CD4-positive, alpha-beta T cell (primary cell): ENCODE results near the gene CPNE1. TPM values are rescaled to one million over a fixed set of nuclear protein-coding genes. Genes with fewer than 3 reads are reported as not detected.

Source experiments
- ATAC-seq: fragments of 200-7000 bp; cut with Tn5 transposase; one replicate; pipeline ENCODE4 v1.10.0; 2022; ENCODE audit warnings: mild to moderate bottlenecking; ENCODE audit not compliant: poor library complexity
- CTCF ChIA-PET: fragments of 350-600 bp; sonication (Branson Sonifier 250); formaldehyde crosslinking; loops from one replicate; lab custom pipeline; 2021; ENCODE audit warnings: antibody characterized with exemption, inconsistent platforms; lab: Charles Lee
- POLR2A ChIA-PET: fragments of 350-600 bp; sonication (Branson Sonifier 250); formaldehyde crosslinking; loops from one replicate; lab custom pipeline; 2021; ENCODE audit warnings: antibody characterized with exemption, inconsistent platforms; lab: Charles Lee
- DNase-seq, 14 experiments: peaks; one replicate each; pipeline ENCODE4 v3.0.0-alpha.2; 2013 to 2020; ENCODE audit warnings: mixed read lengths in 2 of 14
- H3K27ac ChIP-seq, 2 donors: one replicate each; pipeline versions ENCODE4 v1.5.1 to v1.7.0; 2013; ENCODE audit warnings: low read length in 2 of 2, low read depth in 1 of 2, mild to moderate bottlenecking in 1 of 2
- H3K27me3 ChIP-seq, 2 experiments: 1 replicate in 1 of 2; 2 replicates in 1 of 2; pipeline versions ENCODE4 v1.6.1 to v1.7.0; 2013; ENCODE audit warnings: low read length in 2 of 2, control low read depth in 1 of 2, mild to moderate bottlenecking in 1 of 2, moderate library complexity in 1 of 2; ENCODE audit not compliant: insufficient read depth in 2 of 2, control insufficient read depth in 1 of 2
- H3K36me3 ChIP-seq: one replicate; pipeline ENCODE4 v1.6.1; 2013; ENCODE audit warnings: low read length, control low read depth; ENCODE audit not compliant: insufficient read depth
- H3K4me1 ChIP-seq: one replicate; pipeline ENCODE4 v1.6.1; 2013; ENCODE audit warnings: low read length, control low read depth; ENCODE audit not compliant: insufficient read depth
- H3K4me3 ChIP-seq: one replicate; pipeline ENCODE4 v1.5.1; 2013; ENCODE audit warnings: mild to moderate bottlenecking, low read length, moderate library complexity
- H3K9me3 ChIP-seq, 2 experiments: 1 replicate in 1 of 2; 2 replicates in 1 of 2; pipeline versions ENCODE4 v1.6.1 to v1.7.0; 2013; ENCODE audit warnings: low read length in 2 of 2, mild to moderate bottlenecking in 2 of 2, control low read depth in 1 of 2, moderate library complexity in 1 of 2; ENCODE audit not compliant: control insufficient read depth in 1 of 2, insufficient read depth in 1 of 2
- H3K27ac Mint-ChIP-seq: one replicate; pipeline ENCODE4 v1.8.0; 2020; ENCODE audit warnings: mixed read lengths
- H3K27me3 Mint-ChIP-seq: one replicate; pipeline ENCODE4 v1.8.0; 2021; ENCODE audit warnings: mixed read lengths
- H3K36me3 Mint-ChIP-seq: one replicate; pipeline ENCODE4 v1.8.0; 2021; ENCODE audit warnings: low read depth, mixed read lengths
- H3K4me1 Mint-ChIP-seq: one replicate; pipeline ENCODE4 v1.8.0; 2021; ENCODE audit warnings: low read depth, mixed read lengths
- H3K4me3 Mint-ChIP-seq: one replicate; pipeline ENCODE4 v1.8.0; 2020; ENCODE audit warnings: mild to moderate bottlenecking, mixed read lengths
- H3K9me3 Mint-ChIP-seq: one replicate; pipeline ENCODE4 v1.8.0; 2020; ENCODE audit warnings: mixed read lengths
- CTCF ChIP-seq: fragments of 200-600 bp; IDR thresholded peaks from one replicate; pipeline ENCODE4 v1.8.0; 2022; ENCODE audit warnings: antibody characterized with exemption, mild to moderate bottlenecking
- intact Hi-C, 2 experiments: fragments of 100-400 bp; cut with DNase I in 1 of 2; cut with micrococcal nuclease in 1 of 2; formaldehyde crosslinking; loops; one replicate each; pipeline versions ENCODE4 v1.15.1 to v1.9.0; 2023 to 2025; cut with DNase I, micrococcal nuclease
- total RNA-seq, 174 experiments: library from RNA in 2 of 174; stranded (reverse) in 2 of 174; gene quantifications; one replicate each; pipeline ENCODE4 v1.2.3 and lab custom pipeline; 2021 to 2026

CPNE1 gene
- total RNA-seq, 2 experiments from 2014 or later = 146 to 153 TPM

GRCh38 chr20:35702051-35702823 lies 37.5 kb upstream of the CPNE1 start:
- intact Hi-C loops = loop anchor here (2.0 to 5.0 kb wide), 3 partner anchors 35 to 180 kb away; no protein-coding TSS in a partner anchor
- no peak for ATAC-seq
- POLR2A ChIA-PET = interaction anchor here (0.6 to 7.8 kb wide), 12 partner anchors 21 to 88 kb away, joined by 3 to 125 read pairs (median 6); partner anchors contain the start of genes CPNE1, RBM12, RBM39 and SPAG4
- no peak overlapping the region for H3K27ac ChIP-seq
- DNase-seq = peak in 1 of 14 experiments; percentile 4
- no peaks in the 10 kb centered on the region for H3K9me3 ChIP-seq
- Mint-ChIP-seq H3K27ac (peak overlapping the region; percentile 84), H3K36me3 (peaks cover 89% of the 10 kb centered on the region), H3K4me3 (peak overlapping the region; percentile 81), H3K4me1 (peaks cover 54% of the 10 kb centered on the region), H3K9me3 (no peaks in the 10 kb centered on the region), H3K27me3 (no peaks in the 10 kb centered on the region)
- H3K4me3 ChIP-seq = no peak overlapping the region
- H3K36me3 ChIP-seq = peaks cover 58% of the 10 kb centered on the region
- CTCF ChIA-PET = no interaction called here
- TF ChIP-seq CTCF = no peak
- H3K27me3 ChIP-seq = no peaks in the 10 kb centered on the region
- H3K4me1 ChIP-seq = peaks cover 23% of the 10 kb centered on the region

- Mint-ChIP-seq H3K9me3 (no peaks in the 10 kb centered on the region), H3K4me3 (peak overlapping the region; percentile 93), H3K27me3 (no peaks in the 10 kb centered on the region), H3K4me1 (peaks cover 60% of the 10 kb centered on the region), H3K36me3 (peaks cover 83% of the 10 kb centered on the region), H3K27ac (peak overlapping the region; percentile 84)
- ATAC-seq (no peak), DNase-seq (no peak)
- TF ChIP-seq CTCF = no peak
- Histone ChIP-seq H3K4me1 (peaks cover 23% of the 10 kb centered on the region), H3K4me3 (no peak overlapping the region), H3K36me3 (peaks cover 44% of the 10 kb centered on the region), H3K27ac (peak overlapping the region in 1 of 2 donors; percentile 97), H3K27me3 (no peaks in the 10 kb centered on the region), H3K9me3 (no peaks in the 10 kb centered on the region)
- ChIA-PET POLR2A (interaction anchor here (1.1 to 7.8 kb wide), 14 partner anchors 10 to 253 kb away, joined by 3 to 125 read pairs (median 10); partner anchors contain the start of genes CPNE1, PHF20, RBM12 and RBM39), CTCF (interaction anchor here (0.6 to 1.7 kb wide), 3 partner anchors 18 to 99 kb away, joined by 4 read pairs; no protein-coding TSS in a partner anchor)
- intact Hi-C loops = loop anchor here in 1 of 2 experiments (5.0 kb wide), 2 partner anchors 37 to 182 kb away; no protein-coding TSS in a partner anchor
Measured at GRCh38 chr20:35700625-35701148, 36.0 kb upstream of the CPNE1 start.

- Mint-ChIP-seq H3K9me3 (no peaks in the 10 kb centered on the region), H3K4me3 (peak overlapping the region; percentile 93), H3K27me3 (no peaks in the 10 kb centered on the region), H3K4me1 (peaks cover 59% of the 10 kb centered on the region), H3K36me3 (peaks cover 83% of the 10 kb centered on the region), H3K27ac (peak overlapping the region; percentile 84)
- ChIA-PET CTCF (interaction anchor here (0.6 to 1.7 kb wide), 8 partner anchors 10 to 99 kb away, joined by 3 to 8 read pairs (median 4); no protein-coding TSS in a partner anchor), POLR2A (interaction anchor here (0.5 to 7.8 kb wide), 17 partner anchors 8 to 254 kb away, joined by 3 to 125 read pairs (median 10); partner anchors contain the start of genes CPNE1, PHF20, RBM12 and RBM39)
- intact Hi-C loops = loop anchor here (2.0 to 10.0 kb wide), 9 partner anchors 35 to 255 kb away; partner anchors contain the start of genes CPNE1 (in 2 of the 2), RBM12 (in 2 of the 2), SCAND1 (in 1 of the 2) and SPAG4 (in 1 of the 2)
- DNase-seq = no peak
- H3K27me3 ChIP-seq = no peaks in the 10 kb centered on the region
- no peaks in the 10 kb centered on the region for H3K9me3 ChIP-seq
- H3K4me3 ChIP-seq = peak overlapping the region; percentile 95
- H3K36me3 ChIP-seq = peaks cover 43% of the 10 kb centered on the region
- peak overlapping the region; percentile 93 to 97 for H3K27ac ChIP-seq
- H3K4me1 ChIP-seq = peaks cover 23% of the 10 kb centered on the region
- no peak for ATAC-seq
- no peak for TF ChIP-seq CTCF
Measured at GRCh38 chr20:35699957-35700624, 35.4 kb upstream of the CPNE1 start.
